ENCODE results near the gene NSUN3. TPM values are rescaled to one million over a fixed set of nuclear protein-coding genes. Genes with fewer than 3 reads are reported as not detected.

The NSUN3 gene
- total RNA-seq, 1 donor from 2014 or later = 8.5 TPM

DNA sequence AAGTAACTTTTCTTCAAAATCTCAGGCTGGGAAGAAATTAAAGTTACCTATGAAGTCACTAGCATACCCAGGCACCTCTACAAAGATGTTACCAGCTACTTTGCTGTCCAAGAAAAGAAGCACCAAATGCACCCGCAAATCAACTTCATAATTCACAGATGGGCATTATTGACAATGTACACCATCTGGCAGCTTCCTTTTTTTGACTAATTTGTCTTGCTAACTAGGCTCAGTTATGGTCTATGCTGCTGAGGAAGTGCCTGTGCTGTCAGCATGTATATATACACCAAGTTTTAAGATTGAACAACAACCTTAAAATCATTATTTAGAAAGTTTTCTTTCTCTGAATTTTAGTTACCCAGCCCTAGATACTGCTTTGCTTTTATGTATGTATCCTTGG, 93.8 kb downstream of the NSUN3 start:
- H3K27ac Mint-ChIP-seq (ENCODE audit: unreplicated experiment) = no peak overlapping the region
- H3K9me3 Mint-ChIP-seq (ENCODE audit: low read depth) = no peaks in the 10 kb centered on the region
- no peak for DNase-seq (ENCODE audit: low spot score)
- H3K27me3 Mint-ChIP-seq (ENCODE audit: low read depth) = peaks cover 3% of the 10 kb centered on the region
- no peak overlapping the region for H3K4me3 Mint-ChIP-seq (ENCODE audit: unreplicated experiment)
- no peaks in the 10 kb centered on the region for H3K36me3 Mint-ChIP-seq (ENCODE audit: low read depth)
- H3K4me1 Mint-ChIP-seq (ENCODE audit: low read depth) = peaks cover 13% of the 10 kb centered on the region
- TF ChIP-seq, protein P1, sequence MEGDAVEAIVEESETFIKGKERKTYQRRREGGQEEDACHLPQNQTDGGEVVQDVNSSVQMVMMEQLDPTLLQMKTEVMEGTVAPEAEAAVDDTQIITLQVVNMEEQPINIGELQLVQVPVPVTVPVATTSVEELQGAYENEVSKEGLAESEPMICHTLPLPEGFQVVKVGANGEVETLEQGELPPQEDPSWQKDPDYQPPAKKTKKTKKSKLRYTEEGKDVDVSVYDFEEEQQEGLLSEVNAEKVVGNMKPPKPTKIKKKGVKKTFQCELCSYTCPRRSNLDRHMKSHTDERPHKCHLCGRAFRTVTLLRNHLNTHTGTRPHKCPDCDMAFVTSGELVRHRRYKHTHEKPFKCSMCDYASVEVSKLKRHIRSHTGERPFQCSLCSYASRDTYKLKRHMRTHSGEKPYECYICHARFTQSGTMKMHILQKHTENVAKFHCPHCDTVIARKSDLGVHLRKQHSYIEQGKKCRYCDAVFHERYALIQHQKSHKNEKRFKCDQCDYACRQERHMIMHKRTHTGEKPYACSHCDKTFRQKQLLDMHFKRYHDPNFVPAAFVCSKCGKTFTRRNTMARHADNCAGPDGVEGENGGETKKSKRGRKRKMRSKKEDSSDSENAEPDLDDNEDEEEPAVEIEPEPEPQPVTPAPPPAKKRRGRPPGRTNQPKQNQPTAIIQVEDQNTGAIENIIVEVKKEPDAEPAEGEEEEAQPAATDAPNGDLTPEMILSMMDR (IDR thresholded peaks at IDR 0.05) = no peak

DNA sequence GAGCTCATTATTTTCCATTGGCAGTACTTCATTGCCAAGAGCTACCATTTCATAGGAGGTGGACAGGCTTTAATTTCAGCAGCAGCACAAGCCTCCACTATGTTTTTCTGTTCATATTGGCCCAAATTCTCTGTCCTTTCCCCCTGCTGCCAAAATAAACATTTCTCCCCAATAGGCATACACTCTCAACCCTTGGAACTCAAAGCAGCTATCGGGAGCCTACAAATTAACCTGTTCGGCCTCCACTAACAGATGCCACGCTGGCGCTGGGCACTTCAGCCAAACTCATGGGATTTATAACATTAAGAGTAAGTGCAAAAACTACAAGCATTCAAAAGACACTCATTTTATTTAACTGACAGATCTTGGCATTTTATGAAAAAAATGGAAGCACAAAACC, 95.7 kb downstream of the NSUN3 start:
- H3K36me3 Mint-ChIP-seq (ENCODE audit: low read depth) = no peaks in the 10 kb centered on the region
- H3K4me3 Mint-ChIP-seq (ENCODE audit: unreplicated experiment) = no peak overlapping the region
- no peak overlapping the region for H3K27ac Mint-ChIP-seq (ENCODE audit: unreplicated experiment)
- H3K4me1 Mint-ChIP-seq (ENCODE audit: low read depth) = peaks cover 13% of the 10 kb centered on the region
- DNase-seq (ENCODE audit: low spot score) = no peak
- no peaks in the 10 kb centered on the region for H3K9me3 Mint-ChIP-seq (ENCODE audit: low read depth)
- H3K27me3 Mint-ChIP-seq (ENCODE audit: low read depth) = no peaks in the 10 kb centered on the region
- TF ChIP-seq, protein P1 (IDR thresholded peaks at IDR 0.05) = no peak

DNA sequence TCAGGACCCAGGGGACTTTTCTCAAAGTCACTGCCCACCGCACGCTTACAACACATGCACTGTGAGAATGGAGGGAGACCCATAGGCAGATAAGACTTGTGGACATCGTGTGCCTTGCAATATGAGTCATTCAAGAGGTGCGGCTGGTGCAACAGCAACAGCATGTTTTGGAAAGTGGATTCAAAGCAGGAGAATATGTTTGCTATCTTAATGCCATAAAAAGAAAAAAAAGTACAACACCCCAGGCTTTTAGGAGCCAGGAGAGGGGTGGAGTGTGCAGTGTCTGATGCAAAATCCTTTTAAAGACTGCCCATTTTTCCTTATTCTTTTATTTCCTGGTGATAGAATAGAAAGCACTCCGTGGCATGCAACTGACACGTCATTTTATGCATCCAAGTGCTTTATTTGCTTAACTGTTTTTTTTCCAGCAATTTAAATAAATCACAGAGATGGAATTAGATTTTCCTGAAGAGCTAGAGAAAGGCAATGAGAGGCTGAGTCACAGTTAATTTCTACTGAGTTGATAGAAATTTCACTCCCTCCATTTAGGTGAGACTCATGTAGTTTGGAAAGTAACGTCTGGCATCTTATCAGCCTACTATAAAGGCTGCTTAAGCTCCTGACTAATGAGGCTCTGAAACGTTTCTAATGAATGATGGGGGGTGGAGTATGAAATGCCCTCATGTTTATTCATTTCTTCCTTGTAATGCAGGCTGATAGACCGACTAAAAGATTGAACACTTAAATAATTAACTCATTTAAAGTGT, 96.4 kb downstream of the NSUN3 start:
- DNase-seq (ENCODE audit: low spot score) = no peak
- TF ChIP-seq, protein P1 (IDR thresholded peaks at IDR 0.05) = no peak
- peaks cover 13% of the 10 kb centered on the region for H3K4me1 Mint-ChIP-seq (ENCODE audit: low read depth)
- H3K4me3 Mint-ChIP-seq (ENCODE audit: unreplicated experiment) = no peak overlapping the region
- no peaks in the 10 kb centered on the region for H3K36me3 Mint-ChIP-seq (ENCODE audit: low read depth)
- no peaks in the 10 kb centered on the region for H3K9me3 Mint-ChIP-seq (ENCODE audit: low read depth)
- no peaks in the 10 kb centered on the region for H3K27me3 Mint-ChIP-seq (ENCODE audit: low read depth)
- no peak overlapping the region for H3K27ac Mint-ChIP-seq (ENCODE audit: unreplicated experiment)

DNA sequence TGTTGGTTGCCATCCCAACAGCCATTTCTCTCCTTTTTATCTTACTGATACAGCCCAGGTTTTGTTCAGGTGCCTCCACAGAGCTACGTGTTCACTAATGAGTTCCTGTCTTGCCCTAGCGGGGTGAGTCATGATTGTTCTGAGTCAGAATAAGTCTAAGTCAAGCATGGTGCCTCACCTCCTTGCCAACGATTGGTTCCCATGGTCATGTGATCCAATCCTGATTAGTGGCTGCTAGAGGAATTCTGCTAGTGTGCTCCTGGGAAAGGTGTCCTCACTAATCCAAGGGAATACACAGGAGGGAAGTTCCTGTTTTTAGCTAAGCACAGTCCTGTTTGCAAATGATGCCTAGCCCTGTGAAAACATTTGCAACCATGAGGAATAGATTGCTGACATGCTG, 99.8 kb downstream of the NSUN3 start:
- Mint-ChIP-seq H3K9me3 (ENCODE audit: low read depth) (no peaks in the 10 kb centered on the region), H3K27me3 (ENCODE audit: low read depth) (peaks cover 10% of the 10 kb centered on the region), H3K4me3 (ENCODE audit: unreplicated experiment) (no peak overlapping the region), H3K4me1 (ENCODE audit: low read depth) (peaks cover 13% of the 10 kb centered on the region), H3K36me3 (ENCODE audit: low read depth) (no peaks in the 10 kb centered on the region), H3K27ac (ENCODE audit: unreplicated experiment) (no peak overlapping the region)
- TF ChIP-seq, protein P1 (IDR thresholded peaks at IDR 0.05) = no peak
- DNase-seq (ENCODE audit: low spot score) = no peak

DNA sequence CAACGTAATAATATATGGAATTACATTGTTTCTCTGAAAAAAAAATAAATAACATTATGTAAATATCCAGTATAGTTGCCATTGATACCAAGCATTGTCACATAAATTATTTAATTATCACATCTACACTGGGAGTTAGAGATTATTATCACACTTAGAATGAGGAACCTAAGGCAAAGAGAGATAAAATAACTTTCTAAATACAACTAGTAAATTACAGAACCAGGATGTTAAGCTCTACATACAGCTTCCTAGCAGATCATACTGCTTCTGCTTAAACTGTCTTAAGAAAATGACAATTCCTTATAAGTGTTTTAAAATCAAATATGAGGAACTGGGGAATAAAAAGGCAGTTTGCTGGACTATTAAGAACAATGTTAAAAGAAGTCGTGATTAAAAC, 104.5 kb downstream of the NSUN3 start:
- Mint-ChIP-seq H3K27me3 (ENCODE audit: low read depth) (peaks cover 10% of the 10 kb centered on the region), H3K27ac (ENCODE audit: unreplicated experiment) (no peak overlapping the region), H3K36me3 (ENCODE audit: low read depth) (no peaks in the 10 kb centered on the region), H3K4me1 (ENCODE audit: low read depth) (no peaks in the 10 kb centered on the region), H3K4me3 (ENCODE audit: unreplicated experiment) (no peak overlapping the region), H3K9me3 (ENCODE audit: low read depth) (no peaks in the 10 kb centered on the region)
- DNase-seq (ENCODE audit: low spot score) = no peak
- TF ChIP-seq, protein P1 (IDR thresholded peaks at IDR 0.05) = no peak

All from chondrocyte (in vitro differentiated cells).